Activated naive CD8-positive, alpha-beta T cell treated with anti-CD3 and anti-CD28 coated beads for 36 hours (primary cell): Measurements from ENCODE around the gene SLC35E3. TPM values are rescaled to one million over a fixed set of nuclear protein-coding genes. Genes with fewer than 3 reads are reported as not detected.

Source experiments
- DNase-seq: peaks from one replicate; pipeline ENCODE4 v3.0.0; 2021
- H3K27ac Mint-ChIP-seq: one replicate; pipeline ENCODE4 v1.8.0; 2022; ENCODE audit warnings: mild to moderate bottlenecking, moderate library complexity, mixed read lengths
- H3K27me3 Mint-ChIP-seq: one replicate; pipeline ENCODE4 v1.8.0; 2022; ENCODE audit warnings: mild to moderate bottlenecking, mixed read lengths
- H3K36me3 Mint-ChIP-seq: one replicate; pipeline ENCODE4 v1.8.0; 2021; ENCODE audit warnings: mild to moderate bottlenecking, mixed read lengths
- H3K4me1 Mint-ChIP-seq: one replicate; pipeline ENCODE4 v1.8.0; 2021; ENCODE audit warnings: mixed read lengths
- H3K4me3 Mint-ChIP-seq: one replicate; pipeline ENCODE4 v1.8.0; 2022; ENCODE audit warnings: mild to moderate bottlenecking, moderate library complexity, mixed read lengths
- H3K9me3 Mint-ChIP-seq: one replicate; pipeline ENCODE4 v1.8.0; 2022; ENCODE audit warnings: mixed read lengths
- total RNA-seq, 2 experiments: library from RNA; stranded (reverse); gene quantifications; one replicate each; pipeline ENCODE4 v1.2.3, GENCODE V29; 2021

SLC35E3 gene
- 10 to 100 TPM in 1 of 2 experiments, 1 to 10 TPM in 1; 8.7 to 12.3 TPM for total RNA-seq

DNA sequence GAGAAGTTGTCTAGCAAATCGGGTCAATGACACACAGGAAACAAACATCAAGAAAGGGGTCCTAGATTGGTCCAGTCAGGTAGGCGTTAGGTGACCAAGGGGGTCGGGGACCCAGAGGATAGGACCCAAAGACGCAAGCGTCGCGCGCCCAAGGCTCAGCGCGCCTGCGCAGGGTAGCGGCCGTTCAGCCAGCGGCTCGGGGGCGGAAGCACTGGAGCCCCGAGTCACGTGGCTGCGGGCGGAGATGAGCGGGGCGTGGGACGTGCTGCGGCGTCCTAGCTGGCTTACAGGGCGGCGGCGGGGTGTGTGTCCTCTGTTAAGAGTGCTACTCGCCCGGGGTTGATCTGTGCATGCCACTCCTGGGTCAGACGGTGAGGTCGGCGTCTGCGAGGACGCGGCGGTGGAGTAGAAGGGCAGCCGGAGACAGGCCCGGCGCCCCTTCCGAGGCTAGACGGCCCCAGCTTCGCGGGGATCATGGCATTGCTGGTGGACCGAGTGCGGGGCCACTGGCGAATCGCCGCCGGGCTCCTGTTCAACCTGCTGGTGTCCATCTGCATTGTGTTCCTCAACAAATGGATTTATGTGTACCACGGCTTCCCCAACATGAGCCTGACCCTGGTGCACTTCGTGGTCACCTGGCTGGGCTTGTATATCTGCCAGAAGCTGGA, at the start of gene SLC35E3:
Gene SLC35E3, plus strand, starts transcription at position 273 of the 668 bp plus-strand sequence. Its CDS starts 202 bp downstream, at position 475.
- Mint-ChIP-seq H3K36me3 (peaks cover 24% of the 10 kb centered on the region), H3K4me3 (peak within 1 kb of the TSS; percentile 87), H3K27ac (peak within 1 kb of the TSS; percentile 95), H3K9me3 (no peaks in the 10 kb centered on the region), H3K27me3 (no peaks in the 10 kb centered on the region), H3K4me1 (peaks cover 29% of the 10 kb centered on the region)
- DNase-seq = peak; percentile 94

DNA sequence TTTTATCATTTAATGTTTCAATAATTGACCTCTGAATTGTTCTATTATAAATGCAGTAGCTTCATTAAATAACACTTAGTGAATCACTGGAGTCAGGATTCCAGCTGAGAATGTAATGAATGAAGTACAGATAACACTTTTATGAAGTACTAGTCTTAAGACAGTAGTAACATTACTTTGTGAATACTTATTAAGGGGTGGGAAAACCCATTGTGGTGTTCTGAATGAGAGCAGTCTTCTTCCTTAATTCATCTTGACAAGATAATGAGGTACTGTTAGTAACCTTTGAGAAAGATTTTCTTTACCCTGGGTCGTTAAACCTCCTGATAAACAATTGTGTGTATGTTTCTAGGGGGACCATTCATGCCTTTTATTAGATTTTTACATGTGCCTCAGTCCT, 46.5 kb upstream of the SLC35E3 start:
- DNase-seq = no peak
- no peak overlapping the region for H3K27ac Mint-ChIP-seq
- peaks cover 39% of the 10 kb centered on the region for H3K36me3 Mint-ChIP-seq
- H3K27me3 Mint-ChIP-seq = no peaks in the 10 kb centered on the region
- H3K9me3 Mint-ChIP-seq = no peaks in the 10 kb centered on the region
- H3K4me1 Mint-ChIP-seq = no peaks in the 10 kb centered on the region
- H3K4me3 Mint-ChIP-seq = no peak overlapping the region

DNA sequence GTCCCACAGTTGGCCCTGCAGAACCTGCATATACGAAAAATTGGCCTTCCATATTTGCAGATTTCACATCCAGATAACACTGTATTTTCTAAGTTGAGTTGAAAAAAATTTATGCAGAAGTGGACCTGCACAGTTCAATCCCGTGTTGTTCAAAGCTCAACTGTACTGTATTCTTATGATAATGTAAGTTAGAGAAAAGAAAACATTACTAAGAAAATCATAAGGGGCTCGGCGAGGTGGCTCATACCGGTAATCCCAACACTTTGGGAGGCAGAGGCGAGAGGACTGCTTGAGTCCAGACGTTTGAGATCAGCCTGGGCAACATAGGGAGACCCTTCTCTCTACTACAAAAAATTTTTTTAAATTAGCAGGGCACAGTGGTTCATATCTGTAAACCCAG, 18.2 kb upstream of the SLC35E3 start:
- H3K4me3 Mint-ChIP-seq = no peak overlapping the region
- no peaks in the 10 kb centered on the region for H3K4me1 Mint-ChIP-seq
- no peaks in the 10 kb centered on the region for H3K9me3 Mint-ChIP-seq
- no peaks in the 10 kb centered on the region for H3K27me3 Mint-ChIP-seq
- H3K27ac Mint-ChIP-seq = no peak overlapping the region
- no peak for DNase-seq
- peaks cover 13% of the 10 kb centered on the region for H3K36me3 Mint-ChIP-seq

DNA sequence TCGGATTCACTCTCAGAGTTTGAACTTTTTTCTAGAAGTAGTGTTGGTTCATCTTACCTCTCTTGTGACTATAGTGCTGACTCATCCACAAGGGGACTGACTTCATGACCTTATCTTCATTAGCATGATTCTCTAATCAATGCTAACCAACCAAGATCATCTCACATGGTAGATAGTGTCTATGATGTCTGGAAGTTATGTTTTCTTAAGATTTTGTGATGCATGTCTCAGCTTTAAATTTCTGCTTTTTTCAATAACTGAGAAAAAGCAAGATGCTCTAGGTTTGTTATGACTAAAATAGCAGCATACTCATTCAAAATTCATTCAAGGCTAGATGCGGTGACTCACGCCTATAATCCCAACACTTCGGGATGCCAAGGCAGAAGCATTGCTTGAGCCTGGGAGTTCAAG, 12.3 kb upstream of the SLC35E3 start:
- H3K27me3 Mint-ChIP-seq = no peaks in the 10 kb centered on the region
- H3K27ac Mint-ChIP-seq = peak overlapping the region; percentile 16
- no peak for DNase-seq
- H3K36me3 Mint-ChIP-seq = peaks cover 18% of the 10 kb centered on the region
- H3K4me3 Mint-ChIP-seq = no peak overlapping the region
- H3K4me1 Mint-ChIP-seq = no peaks in the 10 kb centered on the region
- H3K9me3 Mint-ChIP-seq = no peaks in the 10 kb centered on the region

DNA sequence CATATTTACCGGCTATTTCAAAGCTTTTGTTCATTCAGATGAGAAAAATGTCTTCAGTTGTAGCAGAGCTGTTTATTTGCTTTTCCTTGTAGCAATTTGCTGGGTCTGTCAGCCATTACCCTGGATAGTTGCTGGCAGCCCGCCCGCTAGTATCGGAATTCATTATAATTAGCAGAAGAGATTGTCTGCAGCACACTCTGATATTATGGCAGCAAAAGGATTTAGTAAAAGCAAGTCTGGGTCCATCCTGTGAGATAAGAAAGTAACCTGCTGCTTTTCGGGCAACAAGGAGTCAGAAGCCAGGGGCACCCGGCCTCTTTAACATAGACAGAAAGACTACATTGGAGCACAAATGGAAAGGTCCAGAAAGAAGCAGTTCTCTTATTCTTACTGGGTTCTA, 6.1 kb upstream of the SLC35E3 start:
- no peak for DNase-seq
- Mint-ChIP-seq H3K27ac (no peak overlapping the region), H3K36me3 (peaks cover 14% of the 10 kb centered on the region), H3K4me1 (peaks cover 2% of the 10 kb centered on the region), H3K4me3 (no peak overlapping the region), H3K27me3 (no peaks in the 10 kb centered on the region), H3K9me3 (no peaks in the 10 kb centered on the region)

DNA sequence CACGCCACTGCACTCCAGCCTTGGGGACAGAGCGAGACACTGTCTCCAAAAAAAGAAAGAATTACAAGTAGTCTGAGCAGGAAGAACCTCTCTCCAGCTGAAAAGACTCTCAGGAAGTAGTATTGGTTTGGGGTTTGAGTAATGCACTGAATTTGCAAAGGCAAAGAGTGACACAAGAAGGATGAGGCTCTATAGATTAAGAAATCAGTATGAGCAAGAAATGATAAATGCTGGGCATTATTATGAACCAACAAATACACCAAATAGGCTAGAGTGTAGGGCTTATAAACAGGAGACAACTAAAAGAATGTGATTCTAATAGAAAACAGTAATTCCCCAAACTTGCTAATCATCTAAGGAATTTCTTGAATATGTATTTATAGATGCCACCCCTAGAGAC, 2.6 kb upstream of the SLC35E3 start:
- H3K4me3 Mint-ChIP-seq = no peak overlapping the region
- H3K4me1 Mint-ChIP-seq = peaks cover 19% of the 10 kb centered on the region
- no peaks in the 10 kb centered on the region for H3K27me3 Mint-ChIP-seq
- no peaks in the 10 kb centered on the region for H3K9me3 Mint-ChIP-seq
- H3K36me3 Mint-ChIP-seq = peaks cover 19% of the 10 kb centered on the region
- peak overlapping the region; percentile 7 for H3K27ac Mint-ChIP-seq
- no peak for DNase-seq

DNA sequence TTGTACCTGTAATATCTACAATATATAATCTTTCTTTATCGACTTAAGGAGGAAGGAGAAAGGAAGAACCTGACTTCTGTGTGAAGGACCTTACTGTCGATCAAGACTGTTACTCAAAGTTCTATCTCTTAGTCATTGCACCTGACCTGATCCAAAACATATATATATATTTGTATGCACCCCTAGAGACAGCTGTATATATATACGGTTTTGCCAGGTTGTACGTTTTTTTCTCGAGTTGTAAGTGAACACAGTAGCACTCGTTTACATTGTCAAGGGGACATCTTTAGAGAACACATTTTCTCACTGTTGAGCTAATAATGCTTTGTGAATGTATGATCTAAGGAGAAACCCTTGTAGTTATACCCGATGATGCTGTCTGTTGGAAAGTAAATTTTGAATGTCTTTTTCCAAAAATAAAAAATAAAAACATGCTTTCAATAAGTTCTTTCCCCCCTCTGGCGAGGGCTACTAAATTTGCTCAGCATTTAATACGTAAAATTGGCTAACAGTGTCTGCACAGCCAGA, 536 bp upstream of the SLC35E3 start:
- no peak for DNase-seq
- H3K27ac Mint-ChIP-seq = peak overlapping the region; percentile 95
- peaks cover 29% of the 10 kb centered on the region for H3K4me1 Mint-ChIP-seq
- peaks cover 22% of the 10 kb centered on the region for H3K36me3 Mint-ChIP-seq
- no peaks in the 10 kb centered on the region for H3K9me3 Mint-ChIP-seq
- no peaks in the 10 kb centered on the region for H3K27me3 Mint-ChIP-seq
- peak overlapping the region; percentile 87 for H3K4me3 Mint-ChIP-seq

DNA sequence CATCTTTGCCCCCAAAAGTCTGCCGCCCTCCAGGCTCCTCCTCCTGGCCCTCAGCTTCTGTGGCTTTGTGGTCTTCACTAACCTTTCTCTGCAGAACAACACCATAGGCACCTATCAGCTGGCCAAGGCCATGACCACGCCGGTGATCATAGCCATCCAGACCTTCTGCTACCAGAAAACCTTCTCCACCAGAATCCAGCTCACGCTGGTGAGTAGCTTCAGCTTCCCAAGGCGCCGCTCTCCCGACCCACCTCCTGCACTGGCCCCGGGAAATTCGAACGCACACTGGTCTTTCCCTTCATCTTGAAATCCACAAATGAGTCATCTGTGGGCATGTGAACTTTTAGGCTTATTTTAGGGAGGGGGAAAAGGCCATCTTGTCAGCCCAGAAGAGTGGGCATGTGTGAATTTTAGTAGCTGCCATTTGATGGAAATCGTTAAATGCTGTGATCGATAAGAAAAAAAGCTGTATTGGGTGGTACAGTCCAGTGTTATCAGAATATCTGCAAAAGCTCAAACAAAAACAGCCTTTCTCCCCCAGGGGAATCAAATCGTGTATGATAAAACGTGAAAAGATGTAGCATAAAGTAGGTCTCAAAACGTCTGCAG, 700 bp downstream of the SLC35E3 start:
- peaks cover 29% of the 10 kb centered on the region for H3K4me1 Mint-ChIP-seq
- H3K4me3 Mint-ChIP-seq = peak overlapping the region; percentile 87
- H3K9me3 Mint-ChIP-seq = no peaks in the 10 kb centered on the region
- H3K27ac Mint-ChIP-seq = peak overlapping the region; percentile 95
- DNase-seq = peak; percentile 42
- peaks cover 26% of the 10 kb centered on the region for H3K36me3 Mint-ChIP-seq
- no peaks in the 10 kb centered on the region for H3K27me3 Mint-ChIP-seq

DNA sequence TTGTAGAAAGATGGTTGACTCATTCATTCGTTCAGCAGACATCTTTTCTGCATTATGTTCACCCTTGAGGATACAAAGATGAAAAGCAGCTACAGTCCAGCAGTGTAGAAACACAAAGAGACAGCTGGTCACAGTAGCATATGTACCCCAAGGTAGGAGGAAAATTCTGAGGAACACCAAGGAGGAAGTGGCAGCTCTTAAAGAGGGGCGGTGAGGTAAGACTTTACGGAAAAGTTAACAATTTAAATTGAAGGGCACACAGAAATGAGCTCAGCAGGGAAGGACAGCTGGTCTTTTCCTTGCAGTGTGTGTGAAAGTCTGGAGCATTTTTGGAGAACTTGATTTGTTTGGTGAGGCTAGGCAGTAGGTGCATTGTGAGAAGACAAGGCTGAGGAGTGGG, 3.5 kb downstream of the SLC35E3 start:
- H3K27me3 Mint-ChIP-seq = no peaks in the 10 kb centered on the region
- no peak overlapping the region for H3K4me3 Mint-ChIP-seq
- peaks cover 26% of the 10 kb centered on the region for H3K4me1 Mint-ChIP-seq
- H3K36me3 Mint-ChIP-seq = peaks cover 34% of the 10 kb centered on the region
- no peak overlapping the region for H3K27ac Mint-ChIP-seq
- no peaks in the 10 kb centered on the region for H3K9me3 Mint-ChIP-seq
- DNase-seq = no peak

DNA sequence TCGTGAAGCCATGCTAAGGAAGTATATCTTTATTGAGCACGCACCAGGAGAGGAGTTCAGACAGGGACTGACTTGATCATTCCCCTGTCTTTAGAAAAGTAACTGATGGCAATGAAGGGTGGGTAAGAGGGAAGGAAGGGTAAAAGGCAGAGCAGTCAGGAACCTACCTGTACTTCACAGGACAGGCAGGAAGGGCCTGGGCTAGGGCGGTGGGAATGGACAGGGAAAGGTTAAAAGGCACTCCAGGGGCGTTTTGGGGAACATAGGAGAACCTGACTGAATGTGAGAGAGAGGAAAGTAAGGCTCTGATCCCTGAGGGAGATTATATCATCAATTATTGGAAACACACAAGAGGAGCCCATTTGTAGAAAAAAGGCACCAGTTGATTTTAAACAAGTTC, 3.9 kb downstream of the SLC35E3 start:
- peaks cover 38% of the 10 kb centered on the region for H3K36me3 Mint-ChIP-seq
- H3K27me3 Mint-ChIP-seq = no peaks in the 10 kb centered on the region

DNA sequence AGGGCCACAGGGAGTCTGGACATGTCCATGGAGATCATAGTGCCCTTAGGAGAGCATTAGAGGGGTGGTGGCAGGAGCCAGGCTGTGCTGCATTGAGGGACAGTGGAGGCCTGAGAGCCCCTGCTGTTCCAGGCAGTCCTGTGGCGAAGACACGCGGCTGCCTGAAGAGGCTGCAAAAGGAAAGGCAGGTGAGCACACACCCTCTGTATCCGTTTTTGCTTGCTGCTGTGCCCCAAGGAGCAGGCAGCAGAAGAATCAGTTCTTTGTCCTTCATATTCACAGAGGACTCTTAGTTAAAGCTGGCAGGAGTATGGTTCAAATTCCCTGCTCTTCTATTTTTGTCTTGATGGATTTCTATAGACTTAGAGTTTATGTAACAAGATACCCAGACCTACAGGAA, 4.5 kb downstream of the SLC35E3 start:
- Mint-ChIP-seq H3K9me3 (no peaks in the 10 kb centered on the region), H3K27me3 (no peaks in the 10 kb centered on the region), H3K4me1 (peaks cover 25% of the 10 kb centered on the region), H3K4me3 (no peak overlapping the region), H3K36me3 (peaks cover 39% of the 10 kb centered on the region), H3K27ac (no peak overlapping the region)
- no peak for DNase-seq

More for the DNA sequence above, 3.9 kb downstream of the SLC35E3 start:
- no peak for DNase-seq
- Mint-ChIP-seq H3K27ac (no peak overlapping the region), H3K4me1 (peaks cover 26% of the 10 kb centered on the region), H3K4me3 (no peak overlapping the region), H3K9me3 (no peaks in the 10 kb centered on the region)

DNA sequence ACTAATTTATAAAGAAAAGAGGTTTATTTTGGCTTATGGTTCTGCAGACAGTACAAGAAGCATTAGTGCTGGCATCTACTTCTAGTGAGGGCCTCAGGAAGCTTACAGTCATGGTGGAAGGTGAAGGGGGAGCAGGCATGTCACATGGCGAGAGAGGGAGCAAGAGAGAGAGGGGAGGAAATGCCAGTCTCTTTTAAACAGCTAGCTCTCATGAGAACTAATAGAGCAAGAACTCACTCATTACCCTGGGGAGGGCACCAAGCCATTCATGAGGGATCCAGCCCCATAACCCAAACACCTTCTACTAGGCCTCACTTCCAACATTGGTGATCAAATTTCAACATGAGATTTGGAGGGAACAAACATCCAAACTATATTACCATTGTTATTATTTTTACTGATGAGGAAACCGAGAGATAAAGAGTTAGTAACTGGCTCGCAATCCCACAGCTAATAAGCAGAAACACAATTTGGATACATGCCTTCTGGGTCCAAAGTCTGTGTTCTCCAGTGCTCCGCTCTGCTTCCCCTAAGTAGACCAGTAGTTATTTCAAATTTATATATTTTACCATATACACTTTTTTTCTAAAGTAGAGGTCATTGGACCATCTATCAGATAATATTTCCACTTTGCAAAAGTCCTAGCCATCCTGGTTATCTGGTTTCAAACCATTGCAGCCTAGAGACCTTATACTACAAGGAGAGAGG, 9.7 kb downstream of the SLC35E3 start:
- Mint-ChIP-seq H3K9me3 (no peaks in the 10 kb centered on the region), H3K27me3 (no peaks in the 10 kb centered on the region), H3K4me3 (no peak overlapping the region), H3K36me3 (peaks cover 36% of the 10 kb centered on the region), H3K27ac (no peak overlapping the region), H3K4me1 (no peaks in the 10 kb centered on the region)
- DNase-seq = no peak

DNA sequence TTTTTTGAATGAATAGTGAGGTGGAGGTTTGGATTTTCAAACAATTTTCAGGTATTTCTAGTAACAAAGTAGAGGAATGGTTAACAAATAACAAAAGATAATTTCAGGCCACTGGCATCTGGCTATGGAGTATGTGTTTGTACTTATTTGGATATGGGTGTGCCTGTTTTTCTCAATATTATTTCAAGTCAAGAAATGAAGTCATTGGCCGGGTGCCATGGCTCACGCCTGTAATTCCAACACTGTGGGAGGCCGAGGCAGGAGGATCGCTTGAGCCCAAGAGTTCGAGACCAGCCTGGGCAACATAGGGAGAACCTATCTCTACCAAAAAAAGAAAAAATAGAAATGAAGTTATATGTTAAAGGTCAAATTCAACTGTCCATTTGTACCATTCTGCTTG, 13.9 kb downstream of the SLC35E3 start:
- no peak overlapping the region for H3K27ac Mint-ChIP-seq
- H3K4me3 Mint-ChIP-seq = no peak overlapping the region

DNA sequence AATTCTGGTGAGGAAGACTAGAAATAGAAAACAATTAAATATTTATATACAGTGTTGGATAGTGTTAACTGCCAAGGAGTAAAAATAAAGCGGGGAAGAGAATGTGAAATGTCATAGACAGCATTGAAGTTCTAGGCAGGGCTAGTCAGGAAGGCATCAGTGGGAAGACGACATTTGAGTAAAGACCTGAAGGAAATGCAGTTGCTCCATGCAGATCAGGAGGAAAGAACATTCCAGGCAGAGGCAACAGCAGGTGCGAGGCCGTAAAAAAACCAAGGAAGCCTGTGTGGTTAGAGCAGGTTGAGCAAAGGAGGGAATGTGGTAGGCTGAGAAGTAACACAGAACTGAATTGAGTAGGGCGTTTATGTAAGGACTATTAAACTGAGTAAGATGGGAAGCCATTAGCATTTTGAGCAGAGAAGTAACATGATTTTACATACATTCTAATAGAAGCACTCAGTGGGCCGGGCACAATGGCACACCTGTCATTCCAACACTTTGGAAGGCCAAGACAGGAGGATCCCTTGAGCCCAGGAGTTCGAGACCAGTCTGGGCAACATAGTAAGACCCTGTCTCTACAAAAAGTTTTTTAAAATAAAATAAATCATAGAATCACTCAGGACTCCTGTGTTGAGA, 14.9 kb downstream of the SLC35E3 start:
- Mint-ChIP-seq H3K27me3 (no peaks in the 10 kb centered on the region), H3K4me3 (no peak overlapping the region), H3K4me1 (no peaks in the 10 kb centered on the region), H3K9me3 (no peaks in the 10 kb centered on the region), H3K36me3 (peaks cover 12% of the 10 kb centered on the region), H3K27ac (no peak overlapping the region)
- no peak for DNase-seq

More for the DNA sequence above, 13.9 kb downstream of the SLC35E3 start:
- no peaks in the 10 kb centered on the region for H3K27me3 Mint-ChIP-seq
- no peaks in the 10 kb centered on the region for H3K9me3 Mint-ChIP-seq
- H3K4me1 Mint-ChIP-seq = no peaks in the 10 kb centered on the region
- no peak for DNase-seq
- peaks cover 18% of the 10 kb centered on the region for H3K36me3 Mint-ChIP-seq

DNA sequence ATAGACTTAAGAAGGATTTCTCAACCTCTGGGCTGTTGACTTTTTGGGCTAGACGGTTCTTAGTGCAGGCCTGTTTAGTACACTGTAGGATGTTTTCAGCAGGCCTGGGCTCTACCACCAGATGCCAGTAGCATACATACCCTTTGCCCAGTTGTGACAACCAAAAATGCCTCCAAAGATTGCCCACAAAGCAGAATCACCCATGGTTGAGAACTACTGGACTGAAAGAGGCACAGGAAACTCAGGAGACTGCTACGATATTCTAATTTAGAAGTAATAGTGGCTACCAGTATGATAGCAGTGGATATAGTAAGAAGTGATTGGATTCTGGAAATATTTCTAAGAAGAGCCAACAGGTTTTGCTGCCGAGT, 15.5 kb downstream of the SLC35E3 start:
- Mint-ChIP-seq H3K36me3 (peaks cover 10% of the 10 kb centered on the region), H3K27me3 (no peaks in the 10 kb centered on the region), H3K4me3 (no peak overlapping the region), H3K4me1 (no peaks in the 10 kb centered on the region), H3K27ac (no peak overlapping the region), H3K9me3 (no peaks in the 10 kb centered on the region)
- DNase-seq = no peak
